ENCODE results near the gene POSTN. TPM values are rescaled to one million over a fixed set of nuclear protein-coding genes. Genes with fewer than 3 reads are reported as not detected.

Gene POSTN
- total and polyA plus RNA-seq, 2 of the 8 experiments (the other 6 are each of a cell fraction or from before 2014, with no cell fraction given): 0.30 to 0.74 TPM

DNA sequence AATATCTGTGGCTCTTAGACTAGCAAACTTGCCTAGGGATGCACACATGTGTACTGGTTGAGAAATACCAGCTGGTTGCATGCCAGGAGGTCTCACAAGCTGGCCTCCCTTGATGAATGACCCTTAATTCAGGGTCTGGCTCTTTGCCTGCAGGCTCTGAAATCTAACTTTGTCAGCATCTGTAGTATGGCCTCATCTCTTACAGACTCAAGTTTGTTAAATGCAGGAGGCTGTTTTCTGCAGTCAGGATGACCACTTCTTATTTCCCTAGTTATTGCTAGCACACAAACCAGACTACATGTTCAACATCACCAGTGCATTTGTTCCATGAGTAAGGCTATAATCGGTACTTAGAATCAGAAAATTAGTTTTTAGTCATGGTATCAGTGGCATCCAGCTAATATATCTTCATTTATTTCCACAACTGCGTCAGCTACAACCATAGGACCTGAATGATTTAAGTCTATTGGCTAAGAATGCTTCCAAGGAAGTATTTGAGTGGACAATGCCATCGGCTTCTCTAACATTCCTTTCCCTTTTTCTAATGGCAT, 23.3 kb upstream of the POSTN start:
- Histone ChIP-seq H3K27me3 (replicated peaks in 1 of 4; ENCODE audit: control insufficient read depth in 3 of 4, extremely low read depth in 1 of 4, insufficient read depth in 3 of 4, low read length in 3 of 4) (no peaks in the 10 kb centered on the region), H3K56ac (replicated peaks; ENCODE audit: insufficient read length, low read depth, low read length) (no peak overlapping the region), H4K5ac (ENCODE audit: insufficient read length, low read depth, low read length) (no peak overlapping the region), H3K27ac (ENCODE audit: low read depth, low read length) (no peak overlapping the region), H2BK5ac (ENCODE audit: low read depth, low read length) (no peak overlapping the region), H2BK20ac (ENCODE audit: low read length) (no peak overlapping the region), H3K79me1 (ENCODE audit: low read depth, low read length) (no peaks in the 10 kb centered on the region), H3K23ac (ENCODE audit: insufficient read length) (no peak overlapping the region), H2BK12ac (ENCODE audit: low read depth, low read length) (no peak overlapping the region), H4K91ac (replicated peaks; ENCODE audit: insufficient read length, low read length) (no peak overlapping the region), H3K14ac (ENCODE audit: insufficient read length) (no peak overlapping the region), H3K4me1 (replicated peaks in 1 of 4; ENCODE audit: control insufficient read depth in 3 of 4, insufficient read depth in 4 of 4, low read length in 3 of 4) (no peaks in the 10 kb centered on the region), H2BK15ac (ENCODE audit: low read length) (no peak overlapping the region), H3K4me3 (ENCODE audit: extremely low read depth in 1 of 4, insufficient read depth in 2 of 4, low read depth in 3 of 4, low read length in 4 of 4) (no peak overlapping the region), H3K36me3 (ENCODE audit: control insufficient read depth in 2 of 4, insufficient read depth in 4 of 4, low read length in 3 of 4) (no peaks in the 10 kb centered on the region), H3K79me2 (ENCODE audit: control insufficient read depth in 1 of 2, insufficient read depth in 2 of 2, low read length in 2 of 2) (no peaks in the 10 kb centered on the region), H2BK120ac (replicated peaks; ENCODE audit: low read depth, low read length) (no peak overlapping the region), H4K8ac (ENCODE audit: extremely low read depth, insufficient read depth, low read length) (no peak overlapping the region), H2AK5ac (ENCODE audit: low read depth, low read length) (no peak overlapping the region), H3K9me3 (ENCODE audit: insufficient read depth in 2 of 2, low read depth in 1 of 2, low read length in 1 of 2) (no peaks in the 10 kb centered on the region), H3K9ac (replicated peaks in 1 of 4; ENCODE audit: extremely low read depth in 1 of 4, low read depth in 3 of 4, low read length in 3 of 4) (no peak overlapping the region), H3K23me2 (ENCODE audit: low read depth, low read length) (no peaks in the 10 kb centered on the region), H4K20me1 (replicated peaks in 1 of 2; ENCODE audit: control insufficient read depth in 1 of 2, insufficient read depth in 2 of 2, low read length in 2 of 2) (no peaks in the 10 kb centered on the region), H2AFZ (ENCODE audit: low read length) (no peak overlapping the region), H3K4ac (replicated peaks; ENCODE audit: insufficient read length, low read depth, low read length) (no peak overlapping the region), H3K4me2 (ENCODE audit: insufficient read depth in 1 of 2, low read depth in 2 of 2, low read length in 2 of 2) (no peak overlapping the region), H3K18ac (ENCODE audit: extremely low read depth, low read length) (no peak overlapping the region)
- DNase-seq (ENCODE audit: low read depth in 1 of 2, low spot score in 2 of 2) (no peak), FAIRE-seq (no peak)
- 89% methylated on average over 3 of the region's 3 CpGs; no CpG with 5 or more reads in 1 of the 2 experiments for WGBS, 2 experiments (ENCODE audit: extremely low coverage in 1 of 2, insufficient coverage in 1 of 2, insufficient read length in 1 of 2, insufficient replicate concordance in 2 of 2, low coverage in 1 of 2, low lambda C conversion rate in 2 of 2, missing lambda C conversion rate in 1 of 2)
- no peak for TF ChIP-seq RAD21 (IDR thresholded peaks at IDR 0.05 in 1 of 2, conservative IDR thresholded peaks at IDR 0.05 in 1 of 2; ENCODE audit: low read depth in 2 of 2, low read length in 2 of 2)
- TF ChIP-seq BACH1 (IDR thresholded peaks at IDR 0.05; ENCODE audit: low read length): no peak
- no peak for TF ChIP-seq SIX5 (IDR thresholded peaks at IDR 0.05; ENCODE audit: low read depth, low read length)
- CTCF ChIA-PET (ENCODE audit: partially characterized antibody): interaction anchor here (0.8 to 1.5 kb wide), 3 partner anchors 20 to 547 kb away, joined by 3 to 5 read pairs (median 3); no protein-coding TSS in a partner anchor
- POLR2A ChIA-PET (ENCODE audit: partially characterized antibody): no interaction called here

Data from H1 (cell line).